ENCODE results near the gene MSGN1.

Gene MSGN1

DNA sequence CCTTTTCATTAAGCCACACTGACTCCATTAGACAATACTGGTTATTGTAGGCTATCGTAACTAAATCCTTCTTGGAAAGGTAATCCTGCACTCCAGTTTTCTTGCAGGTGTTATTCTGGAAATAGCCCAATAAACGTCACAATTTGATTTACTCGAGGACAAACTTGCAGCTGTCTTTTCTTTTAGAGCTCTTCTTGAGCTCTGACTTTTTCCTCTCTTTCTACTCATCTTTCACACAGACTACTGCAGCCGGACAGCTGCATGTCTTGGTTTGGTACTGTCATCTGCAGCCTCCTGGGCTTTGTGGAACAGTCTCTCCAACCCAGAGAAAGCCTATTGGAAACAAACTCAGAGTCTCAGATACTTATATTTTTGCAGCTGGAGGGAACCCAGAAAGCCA, 23.0 kb upstream of the MSGN1 start:
- POLR2A ChIA-PET, result no interaction called here
- CTCF ChIA-PET, result interaction anchor here (0.9 to 1.5 kb wide), 3 partner anchors 13 to 38 kb away, joined by 3 to 7 read pairs (median 4); no protein-coding TSS in a partner anchor
- no peak for DNase-seq (ENCODE audit: extremely low spot score)
- no peak for TF ChIP-seq CTCF (IDR thresholded peaks at IDR 0.05; ENCODE audit: control extremely low read depth, extremely low read depth, low read depth, missing control alignments)

GRCh38 chr2:17793803-17794354, 22.4 kb upstream of the MSGN1 start:
- no peak for DNase-seq (ENCODE audit: extremely low spot score)
- ChIA-PET POLR2A (no interaction called here), CTCF (interaction anchor here (0.9 to 1.5 kb wide), 5 partner anchors 8 to 37 kb away, joined by 3 to 7 read pairs (median 3); no protein-coding TSS in a partner anchor)
- TF ChIP-seq CTCF (IDR thresholded peaks at IDR 0.05; ENCODE audit: control extremely low read depth, extremely low read depth, low read depth, missing control alignments), result no peak

DNA sequence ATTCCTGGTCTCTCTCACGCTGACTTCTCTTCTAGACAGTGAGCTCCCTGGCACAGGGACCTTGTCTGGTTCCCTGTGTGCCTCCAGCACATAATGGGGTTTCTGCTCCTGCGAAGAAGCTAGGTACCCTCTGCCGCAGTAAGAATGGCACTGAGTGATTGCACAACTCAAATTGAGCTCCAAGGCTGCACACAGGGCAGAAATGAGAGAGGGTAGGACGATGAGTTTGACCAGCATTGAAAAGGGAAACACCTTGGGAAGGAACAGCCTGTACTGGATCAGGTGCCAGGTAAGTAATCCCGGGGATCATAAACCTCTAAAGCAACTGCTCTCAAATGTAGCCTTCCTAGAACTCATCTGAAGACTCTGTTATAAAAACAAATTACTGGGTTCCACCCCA, 21.0 kb upstream of the MSGN1 start:
- ChIA-PET CTCF (interaction anchor here (1.0 to 1.4 kb wide), 3 partner anchors 9 to 17 kb away, joined by 3 read pairs; no protein-coding TSS in a partner anchor), POLR2A (no interaction called here)
- TF ChIP-seq CTCF (IDR thresholded peaks at IDR 0.05; ENCODE audit: control extremely low read depth, extremely low read depth, low read depth, missing control alignments), result no peak
- no peak for DNase-seq (ENCODE audit: extremely low spot score)

GRCh38 chr2:17798338-17798737, 17.9 kb upstream of the MSGN1 start:
- no peak for DNase-seq (ENCODE audit: extremely low spot score)
- CTCF ChIA-PET, result interaction anchor here (1.3 to 2.2 kb wide), 2 partner anchors 9 to 14 kb away, joined by 3 to 10 read pairs; no protein-coding TSS in a partner anchor
- POLR2A ChIA-PET, result no interaction called here
- no peak for TF ChIP-seq CTCF (IDR thresholded peaks at IDR 0.05; ENCODE audit: control extremely low read depth, extremely low read depth, low read depth, missing control alignments)

GRCh38 chr2:17799301-17800120, 16.7 kb upstream of the MSGN1 start:
- POLR2A ChIA-PET, result no interaction called here
- TF ChIP-seq CTCF (IDR thresholded peaks at IDR 0.05; ENCODE audit: control extremely low read depth, extremely low read depth, low read depth, missing control alignments), result no peak
- no peak for DNase-seq (ENCODE audit: extremely low spot score)
- CTCF ChIA-PET, result interaction anchor here (0.7 to 2.2 kb wide), 5 partner anchors 13 to 129 kb away, joined by 3 to 10 read pairs (median 4); no protein-coding TSS in a partner anchor

GRCh38 chr2:17800219-17800618, 16.0 kb upstream of the MSGN1 start:
- ChIA-PET CTCF (interaction anchor here (0.7 to 2.2 kb wide), 5 partner anchors 12 to 129 kb away, joined by 3 to 10 read pairs (median 4); no protein-coding TSS in a partner anchor), POLR2A (no interaction called here)
- no peak for DNase-seq (ENCODE audit: extremely low spot score)
- no peak for TF ChIP-seq CTCF (IDR thresholded peaks at IDR 0.05; ENCODE audit: control extremely low read depth, extremely low read depth, low read depth, missing control alignments)
